ENCODE measurements around the gene SEMA7A.

DNA sequence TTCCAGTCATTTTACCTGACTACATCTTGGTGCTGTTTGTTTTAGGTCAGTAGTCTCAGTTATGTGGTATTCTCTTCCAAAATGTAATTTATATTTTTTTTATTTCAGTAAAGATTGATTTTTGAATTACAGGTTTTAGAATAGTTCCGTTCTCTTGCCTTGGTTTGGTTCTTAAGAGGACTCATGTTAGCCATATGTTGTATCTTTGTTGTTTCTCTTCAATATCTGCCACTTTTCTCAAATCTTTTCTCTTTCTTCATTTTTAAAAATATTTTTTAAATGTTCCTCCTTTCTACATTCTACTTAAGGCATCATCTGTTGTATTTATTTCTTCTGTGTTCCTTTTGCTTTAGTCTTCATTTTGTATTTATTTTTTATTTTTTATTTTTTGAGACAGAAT lies 32.8 kb upstream of the SEMA7A start:
- TF ChIP-seq, protein P1, sequence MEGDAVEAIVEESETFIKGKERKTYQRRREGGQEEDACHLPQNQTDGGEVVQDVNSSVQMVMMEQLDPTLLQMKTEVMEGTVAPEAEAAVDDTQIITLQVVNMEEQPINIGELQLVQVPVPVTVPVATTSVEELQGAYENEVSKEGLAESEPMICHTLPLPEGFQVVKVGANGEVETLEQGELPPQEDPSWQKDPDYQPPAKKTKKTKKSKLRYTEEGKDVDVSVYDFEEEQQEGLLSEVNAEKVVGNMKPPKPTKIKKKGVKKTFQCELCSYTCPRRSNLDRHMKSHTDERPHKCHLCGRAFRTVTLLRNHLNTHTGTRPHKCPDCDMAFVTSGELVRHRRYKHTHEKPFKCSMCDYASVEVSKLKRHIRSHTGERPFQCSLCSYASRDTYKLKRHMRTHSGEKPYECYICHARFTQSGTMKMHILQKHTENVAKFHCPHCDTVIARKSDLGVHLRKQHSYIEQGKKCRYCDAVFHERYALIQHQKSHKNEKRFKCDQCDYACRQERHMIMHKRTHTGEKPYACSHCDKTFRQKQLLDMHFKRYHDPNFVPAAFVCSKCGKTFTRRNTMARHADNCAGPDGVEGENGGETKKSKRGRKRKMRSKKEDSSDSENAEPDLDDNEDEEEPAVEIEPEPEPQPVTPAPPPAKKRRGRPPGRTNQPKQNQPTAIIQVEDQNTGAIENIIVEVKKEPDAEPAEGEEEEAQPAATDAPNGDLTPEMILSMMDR (IDR thresholded peaks at IDR 0.05), result no peak
- no peak for TF ChIP-seq POLR2A (IDR thresholded peaks at IDR 0.05)
